CD14-positive monocyte (primary cell): ENCODE measurements around the gene FBXL5. TPM values are rescaled to one million over a fixed set of nuclear protein-coding genes. Genes with fewer than 3 reads are reported as not detected.

Source experiments
- DNase-seq, 3 donors: peaks; one replicate each; pipeline ENCODE4 v3.0.0-alpha.2; 2011 to 2022
- H2AFZ ChIP-seq: 2 replicates; pipeline ENCODE4 v1.6.0; 2012; ENCODE audit warnings: mild to moderate bottlenecking, low read depth, low read length, inconsistent platforms; ENCODE audit not compliant: insufficient read depth, poor library complexity, severe bottlenecking
- H3K27ac ChIP-seq, 2 donors: 1 replicate in 1 of 2; 2 replicates in 1 of 2; pipeline ENCODE4 v1.5.1; 2012 to 2013; ENCODE audit warnings: low read length in 2 of 2, control low read depth in 1 of 2, inconsistent platforms in 1 of 2, low read depth in 1 of 2, mild to moderate bottlenecking in 1 of 2
- H3K27me3 ChIP-seq, 2 donors: one replicate each; pipeline versions ENCODE4 v1.6.0 to v1.6.1; 2011 to 2013; ENCODE audit warnings: low read length in 2 of 2; ENCODE audit not compliant: control insufficient read depth in 2 of 2, insufficient read depth in 2 of 2
- H3K36me3 ChIP-seq, 2 donors: replicated peaks in 1 of 2; 1 replicate in 1 of 2; 2 replicates in 1 of 2; pipeline versions ENCODE4 v1.5.1 to v1.6.1; 2012 to 2013; ENCODE audit warnings: low read length in 2 of 2, control low read depth in 1 of 2, inconsistent platforms in 1 of 2, mild to moderate bottlenecking in 1 of 2; ENCODE audit not compliant: insufficient read depth in 2 of 2, control insufficient read depth in 1 of 2
- H3K4me1 ChIP-seq, 2 donors: 1 replicate in 1 of 2; 2 replicates in 1 of 2; pipeline versions ENCODE4 v1.5.1 to v1.6.1; 2012 to 2013; ENCODE audit warnings: low read length in 2 of 2, control low read depth in 1 of 2, inconsistent platforms in 1 of 2, mild to moderate bottlenecking in 1 of 2, moderate library complexity in 1 of 2; ENCODE audit not compliant: insufficient read depth in 2 of 2, control insufficient read depth in 1 of 2
- H3K4me2 ChIP-seq: replicated peaks from 2 replicates; pipeline ENCODE3; 2012; ENCODE audit warnings: low read length, moderate library complexity, mild to moderate bottlenecking; ENCODE audit not compliant: poor library complexity, severe bottlenecking; ENCODE audit errors: extremely low read depth
- H3K4me3 ChIP-seq, 3 experiments: fragments of 200-600 bp in 1 of 3; sonication (generic) in 1 of 3; replicated peaks in 1 of 3; 1 replicate in 2 of 3; 2 replicates in 1 of 3; pipeline ENCODE4 v1.5.1; 2011 to 2013; ENCODE audit warnings: low read length in 3 of 3, mild to moderate bottlenecking in 3 of 3, control low read depth in 2 of 3, low read depth in 2 of 3, inconsistent platforms in 1 of 3, moderate library complexity in 1 of 3
- H3K79me2 ChIP-seq: 2 replicates; pipeline ENCODE4 v1.6.0; 2012; ENCODE audit warnings: mild to moderate bottlenecking, control low read depth, inconsistent platforms, low read length, moderate library complexity; ENCODE audit not compliant: insufficient read depth
- H3K9ac ChIP-seq: 2 replicates; pipeline ENCODE4 v1.6.0; 2017; ENCODE audit warnings: low read length, mild to moderate bottlenecking; ENCODE audit not compliant: insufficient read depth, poor library complexity, severe bottlenecking
- H3K9me3 ChIP-seq, 2 donors: replicated peaks in 1 of 2; 1 replicate in 1 of 2; 2 replicates in 1 of 2; pipeline versions ENCODE4 v1.5.1 to v1.6.1; 2012 to 2013; ENCODE audit warnings: low read length in 2 of 2, control low read depth in 1 of 2; ENCODE audit not compliant: control insufficient read depth in 1 of 2, insufficient read depth in 1 of 2
- H4K20me1 ChIP-seq: 2 replicates; pipeline ENCODE4 v1.6.0; 2012; ENCODE audit warnings: mild to moderate bottlenecking, low read length, control low read depth, moderate library complexity; ENCODE audit not compliant: insufficient read depth
- H3K27ac Mint-ChIP-seq, 7 donors: one replicate each; pipeline ENCODE4 v1.8.0; 2020; ENCODE audit warnings: mild to moderate bottlenecking in 7 of 7, mixed read lengths in 7 of 7, moderate library complexity in 6 of 7, inconsistent platforms in 2 of 7
- H3K27me3 Mint-ChIP-seq, 3 donors: one replicate each; pipeline ENCODE4 v1.8.0; 2021 to 2022; ENCODE audit warnings: low read depth in 3 of 3, mild to moderate bottlenecking in 3 of 3, mixed read lengths in 3 of 3, moderate library complexity in 3 of 3, inconsistent platforms in 1 of 3
- H3K36me3 Mint-ChIP-seq, 2 donors: one replicate each; pipeline ENCODE4 v1.8.0; 2020; ENCODE audit warnings: mixed read lengths in 2 of 2, inconsistent platforms in 1 of 2, mild to moderate bottlenecking in 1 of 2
- H3K4me1 Mint-ChIP-seq: one replicate; pipeline ENCODE4 v1.8.0; 2020; ENCODE audit warnings: mild to moderate bottlenecking, mixed read lengths
- H3K4me3 Mint-ChIP-seq, 2 donors: one replicate each; pipeline ENCODE4 v1.8.0; 2020; ENCODE audit warnings: mild to moderate bottlenecking in 2 of 2, mixed read lengths in 2 of 2, moderate library complexity in 1 of 2
- H3K9me3 Mint-ChIP-seq, 7 donors: one replicate each; pipeline ENCODE4 v1.8.0; 2020 to 2022; ENCODE audit warnings: mixed read lengths in 7 of 7, mild to moderate bottlenecking in 6 of 7, moderate library complexity in 6 of 7, inconsistent platforms in 2 of 7
- WGBS: methylation state at CpG from one replicate; pipeline ENCODE4 v1.1.5; 2013; ENCODE audit warnings: missing lambda C conversion rate; ENCODE audit not compliant: insufficient coverage; 5-methylcytosine and 5-hydroxymethylcytosine counted together
- intact Hi-C, 2 donors: fragments of 100-400 bp; cut with micrococcal nuclease; formaldehyde crosslinking; loops; one replicate each; pipeline versions ENCODE4 v1.15.0 to v1.15.1; 2023
- polyA plus RNA-seq, 3 donors: library from polyadenylated mRNA; depleted of rRNA in 1 of 3; unstranded in 2 of 3; stranded (reverse) in 1 of 3; fragments of 300-500 nt in 2 of 3; fragments of >200 nt in 1 of 3; fragmentation: Illumina TruSeq in 2 of 3; gene quantifications; 1 replicate in 2 of 3; 2 replicates in 1 of 3; pipeline ENCODE4 v1.2.3, GENCODE V29; 2012 to 2021
- TF ChIP-seq, protein P1 (sequence below): fragments of 200-600 bp; IDR thresholded peaks from one replicate; pipeline ENCODE4 v1.8.0; 2022; ENCODE audit warnings: antibody characterized with exemption, mild to moderate bottlenecking

Gene FBXL5
- polyA plus RNA-seq, 3 donors = 172 to 518 (median 484) TPM

DNA sequence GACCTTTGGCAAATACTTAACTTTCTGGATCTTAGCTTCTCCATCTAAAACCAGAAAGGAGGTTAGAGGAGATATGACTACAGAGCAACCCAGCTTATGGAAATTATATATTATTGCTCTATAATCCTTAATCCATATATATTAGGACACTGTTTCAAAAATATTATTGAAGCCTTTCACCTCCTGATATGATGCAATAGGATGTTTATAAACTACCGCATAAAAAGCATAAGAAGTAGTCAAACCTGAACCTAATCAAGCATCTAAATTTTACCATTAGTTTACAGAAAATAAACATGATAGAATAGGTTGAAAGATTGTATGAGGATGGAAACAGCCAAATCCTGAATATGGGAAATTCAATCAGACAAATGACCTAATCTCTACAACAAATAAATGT, 20.9 kb upstream of the FBXL5 start:
- H3K4me2 ChIP-seq = peak overlapping the region; percentile 53
- no peaks in the 10 kb centered on the region for H4K20me1 ChIP-seq
- H3K4me3 Mint-ChIP-seq = peak overlapping the region in 1 of 2 donors; percentile 41
- peak overlapping the region in 1 of 2 donors; percentile 77 for H3K27ac ChIP-seq
- TF ChIP-seq, protein P1, sequence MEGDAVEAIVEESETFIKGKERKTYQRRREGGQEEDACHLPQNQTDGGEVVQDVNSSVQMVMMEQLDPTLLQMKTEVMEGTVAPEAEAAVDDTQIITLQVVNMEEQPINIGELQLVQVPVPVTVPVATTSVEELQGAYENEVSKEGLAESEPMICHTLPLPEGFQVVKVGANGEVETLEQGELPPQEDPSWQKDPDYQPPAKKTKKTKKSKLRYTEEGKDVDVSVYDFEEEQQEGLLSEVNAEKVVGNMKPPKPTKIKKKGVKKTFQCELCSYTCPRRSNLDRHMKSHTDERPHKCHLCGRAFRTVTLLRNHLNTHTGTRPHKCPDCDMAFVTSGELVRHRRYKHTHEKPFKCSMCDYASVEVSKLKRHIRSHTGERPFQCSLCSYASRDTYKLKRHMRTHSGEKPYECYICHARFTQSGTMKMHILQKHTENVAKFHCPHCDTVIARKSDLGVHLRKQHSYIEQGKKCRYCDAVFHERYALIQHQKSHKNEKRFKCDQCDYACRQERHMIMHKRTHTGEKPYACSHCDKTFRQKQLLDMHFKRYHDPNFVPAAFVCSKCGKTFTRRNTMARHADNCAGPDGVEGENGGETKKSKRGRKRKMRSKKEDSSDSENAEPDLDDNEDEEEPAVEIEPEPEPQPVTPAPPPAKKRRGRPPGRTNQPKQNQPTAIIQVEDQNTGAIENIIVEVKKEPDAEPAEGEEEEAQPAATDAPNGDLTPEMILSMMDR = no peak
- intact Hi-C loops = no loop called here
- DNase-seq = no peak
- H2AFZ ChIP-seq = no peak overlapping the region
- H3K79me2 ChIP-seq = peaks cover 100% of the 10 kb centered on the region
- peaks cover 4 to 9% of the 10 kb centered on the region in 2 donors for H3K36me3 Mint-ChIP-seq
- H3K9me3 ChIP-seq = no peaks in the 10 kb centered on the region
- no peak overlapping the region for H3K9ac ChIP-seq
- peak overlapping the region; percentile 84 to 92 (median 88) for H3K27ac Mint-ChIP-seq
- WGBS = no CpG with 5 or more reads among the region's 1 CpG
- H3K4me1 ChIP-seq = peaks cover 64 to 83% of the 10 kb centered on the region in 2 donors
- H3K4me3 ChIP-seq = peak overlapping the region in 1 of 3 experiments; percentile 43
- peaks cover 0 to 5% (median 0%) of the 10 kb centered on the region in 7 donors for H3K9me3 Mint-ChIP-seq
- no peaks in the 10 kb centered on the region for H3K27me3 ChIP-seq
- no peaks in the 10 kb centered on the region for H3K27me3 Mint-ChIP-seq
- H3K36me3 ChIP-seq = no peaks in the 10 kb centered on the region
- H3K4me1 Mint-ChIP-seq = peaks cover 67% of the 10 kb centered on the region

DNA sequence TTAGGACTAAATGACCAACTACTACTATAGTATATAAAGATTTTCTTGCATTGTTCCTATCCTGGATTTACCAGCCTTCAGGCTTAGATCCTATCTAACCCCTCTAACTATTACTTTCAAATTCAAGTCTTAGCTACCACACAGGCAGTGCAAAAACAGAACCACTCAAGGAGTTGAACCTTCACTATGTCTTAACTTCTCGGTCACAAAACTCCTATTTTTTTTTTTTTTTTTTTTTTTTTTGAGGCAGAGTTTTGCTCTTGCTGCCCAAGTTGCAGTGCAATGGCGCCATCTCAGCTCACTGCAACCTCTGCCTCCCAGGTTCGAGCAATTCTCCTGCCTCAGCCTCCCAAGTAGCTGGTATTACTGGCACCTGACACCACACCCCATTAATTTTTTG, 20.2 kb upstream of the FBXL5 start:
- peak overlapping the region; percentile 53 for H3K4me2 ChIP-seq
- peaks cover 0 to 5% (median 0%) of the 10 kb centered on the region in 7 donors for H3K9me3 Mint-ChIP-seq
- no peaks in the 10 kb centered on the region for H3K27me3 Mint-ChIP-seq
- no peaks in the 10 kb centered on the region for H4K20me1 ChIP-seq
- intact Hi-C loops = no loop called here
- H3K4me3 ChIP-seq = peak overlapping the region in 1 of 3 experiments; percentile 43
- peaks cover 68% of the 10 kb centered on the region for H3K4me1 Mint-ChIP-seq
- peaks cover 62 to 80% of the 10 kb centered on the region in 2 donors for H3K4me1 ChIP-seq
- H3K79me2 ChIP-seq = peaks cover 100% of the 10 kb centered on the region
- H3K27me3 ChIP-seq = no peaks in the 10 kb centered on the region
- 0% methylated on average over 1 of the region's 3 CpGs for WGBS
- H3K9ac ChIP-seq = no peak overlapping the region
- DNase-seq = peak in 2 of 3 donors; percentile 35 to 55
- H2AFZ ChIP-seq = no peak overlapping the region
- H3K36me3 Mint-ChIP-seq = peaks cover 4 to 9% of the 10 kb centered on the region in 2 donors
- peak overlapping the region; percentile 31 to 41 for H3K4me3 Mint-ChIP-seq
- peak overlapping the region; percentile 84 to 92 (median 88) for H3K27ac Mint-ChIP-seq
- TF ChIP-seq, protein P1 = peak; percentile 17
- H3K9me3 ChIP-seq = no peaks in the 10 kb centered on the region
- H3K36me3 ChIP-seq = no peaks in the 10 kb centered on the region
- H3K27ac ChIP-seq = peak overlapping the region; percentile 61 to 77
